GM12878 (cell line): ENCODE data around the gene TBX4. TPM values are rescaled to one million over a fixed set of nuclear protein-coding genes. Genes with fewer than 3 reads are reported as not detected.
A peak's percentile ranks its signal among the peaks of the same experiment; 100 is the strongest.

ENCODE experiments used
- ATAC-seq: fragments of 200-7000 bp; cut with Tn5 transposase; 3 replicates; pipeline ENCODE4 v1.9.1; 2020; ENCODE audit warnings: mild to moderate bottlenecking, moderate library complexity
- BruUV-seq: library from RNA; stranded (reverse); fragments of 400-500 nt; replicated peaks from 2 replicates; lab custom pipeline; 2021; lab: Mats Ljungman, UMichigan
- CTCF ChIA-PET: fragments of 300-600 bp; sonication (Branson Sonifier 250); formaldehyde crosslinking; extraction: SDS; loops from one replicate; lab custom pipeline; 2021; ENCODE audit warnings: inconsistent platforms; lab: Yijun Ruan, JAX
- POLR2A ChIA-PET: fragments of 350-600 bp; formaldehyde crosslinking; extraction: SDS; loops from one replicate; lab custom pipeline; 2021; ENCODE audit warnings: inconsistent platforms; lab: Charles Lee
- RAD21 ChIA-PET: fragments of 300-600 bp; sonication (Branson Sonifier 250); formaldehyde crosslinking; loops from one replicate; lab custom pipeline; 2023; ENCODE audit warnings: antibody characterized with exemption; ENCODE audit not compliant: unreplicated experiment; lab: Charles Lee
- SMC1A ChIA-PET: fragments of 300-600 bp; sonication (Branson Sonifier 250); formaldehyde crosslinking; loops from one replicate; lab custom pipeline; 2023; ENCODE audit not compliant: unreplicated experiment, uncharacterized antibody; lab: Charles Lee
- DNase-seq: peaks from one replicate; pipeline ENCODE4 v3.0.0-alpha.2; 2011; ENCODE audit warnings: low read depth, low spot score
- FAIRE-seq: peaks from 3 replicates; lab custom pipeline; 2011; peaks lifted over from hg19 to GRCh38; lab: Jason Lieb, UNC
- H2AFZ ChIP-seq: 2 replicates; pipeline ENCODE4 v1.6.0; 2011; ENCODE audit warnings: low read depth, low read length, control low read depth; ENCODE audit not compliant: control insufficient read depth
- H3K27ac ChIP-seq: 2 replicates; pipeline ENCODE4 v1.5.1; 2011; ENCODE audit warnings: control low read depth; ENCODE audit not compliant: control insufficient read depth, insufficient read depth
- H3K27me3 ChIP-seq, 2 experiments: replicated peaks in 1 of 2; 2 replicates each; pipeline versions ENCODE4 v1.6.0 to v1.6.1; 2011; ENCODE audit warnings: low read length in 1 of 2; ENCODE audit not compliant: control insufficient read depth in 2 of 2, insufficient read depth in 2 of 2
- H3K36me3 ChIP-seq, 2 experiments: 2 replicates each; pipeline ENCODE4 v1.5.1; 2011; ENCODE audit warnings: low read length in 1 of 2; ENCODE audit not compliant: control insufficient read depth in 2 of 2, insufficient read depth in 2 of 2
- H3K4me1 ChIP-seq: 2 replicates; pipeline ENCODE4 v1.6.1; 2011; ENCODE audit warnings: mild to moderate bottlenecking, low read length, moderate library complexity, mixed read lengths; ENCODE audit not compliant: control insufficient read depth, insufficient read depth
- H3K4me2 ChIP-seq: 2 replicates; pipeline ENCODE4 v1.6.0; 2011; ENCODE audit warnings: control low read depth; ENCODE audit not compliant: control insufficient read depth, insufficient read depth
- H3K4me3 ChIP-seq: fragments of 200-600 bp; sonication (generic); 2 replicates; pipeline ENCODE4 v1.5.1; 2016
- H3K79me2 ChIP-seq: 2 replicates; pipeline ENCODE4 v1.6.0; 2011; ENCODE audit warnings: low read length; ENCODE audit not compliant: control insufficient read depth, insufficient read depth
- H3K9ac ChIP-seq: 2 replicates; pipeline ENCODE4 v1.8.0; 2011; ENCODE audit warnings: low read length, control low read depth, mixed read lengths; ENCODE audit not compliant: control insufficient read depth, insufficient read depth
- H3K9me3 ChIP-seq: replicated peaks from 3 replicates; pipeline ENCODE4 v1.5.1; 2011; ENCODE audit warnings: mild to moderate bottlenecking, low read length; ENCODE audit not compliant: control insufficient read depth, insufficient read depth
- H4K20me1 ChIP-seq: 2 replicates; pipeline ENCODE4 v1.6.0; 2011; ENCODE audit not compliant: control insufficient read depth, insufficient read depth
- ATF7 ChIP-seq: fragments of 450-650 bp; IDR thresholded peaks from 2 replicates; pipeline ENCODE4 v1.6.1; 2016; ENCODE audit warnings: low read depth, mild to moderate bottlenecking
- CREM ChIP-seq: IDR thresholded peaks from 2 replicates; pipeline ENCODE4 v1.6.1; 2014; ENCODE audit warnings: antibody characterized with exemption, low read depth
- E2F4 ChIP-seq: IDR thresholded peaks from 2 replicates; pipeline ENCODE4 v1.6.1; 2012; ENCODE audit warnings: low read depth, low read length, improper control_type of control experiment
- EP300 ChIP-seq, 2 experiments: fragments of 150-350 bp in 1 of 2; IDR thresholded peaks; 2 replicates each; pipeline ENCODE4 v1.6.1; 2011 to 2012; ENCODE audit warnings: low read depth in 2 of 2, low read length in 2 of 2, borderline replicate concordance in 1 of 2, improper control_type of control experiment in 1 of 2, inconsistent platforms in 1 of 2; ENCODE audit not compliant: control insufficient read depth in 1 of 2
- HSF1 ChIP-seq: fragments of 150-350 bp; IDR thresholded peaks from 2 replicates; pipeline ENCODE4 v1.6.1; 2014; ENCODE audit warnings: mild to moderate bottlenecking, low read depth, low read length
- NFXL1 ChIP-seq: fragments of 450-650 bp; IDR thresholded peaks from 2 replicates; pipeline ENCODE4 v1.6.1; 2017; ENCODE audit warnings: antibody characterized with exemption, mild to moderate bottlenecking, borderline replicate concordance
- NFYA ChIP-seq: IDR thresholded peaks from 2 replicates; pipeline ENCODE4 v1.6.1; 2011; ENCODE audit warnings: low read depth, mild to moderate bottlenecking, low read length, improper control_type of control experiment, borderline replicate concordance
- RBBP5 ChIP-seq: fragments of 200-600 bp; sonication (generic); conservative IDR thresholded peaks from 2 replicates; pipeline ENCODE4 v1.6.1; 2016
- SUZ12 ChIP-seq: fragments of 200-600 bp; sonication (generic); IDR thresholded peaks from one replicate; pipeline ENCODE4 v1.6.1; 2018; ENCODE audit warnings: antibody characterized with exemption, mild to moderate bottlenecking; ENCODE audit not compliant: unreplicated experiment
- TAF1 ChIP-seq: IDR thresholded peaks from 2 replicates; pipeline ENCODE4 v1.6.1; 2011; ENCODE audit warnings: mild to moderate bottlenecking, low read depth, low read length, borderline replicate concordance
- TARDBP ChIP-seq: IDR thresholded peaks from 2 replicates; pipeline ENCODE4 v1.6.1; 2016; ENCODE audit warnings: borderline replicate concordance
- ZNF24 ChIP-seq: fragments of 450-650 bp; IDR thresholded peaks from 2 replicates; pipeline ENCODE4 v1.6.1; 2017; ENCODE audit warnings: antibody characterized with exemption, mild to moderate bottlenecking
- ZNF592 ChIP-seq: fragments of 450-650 bp; IDR thresholded peaks from 2 replicates; pipeline ENCODE4 v1.6.1; 2017; ENCODE audit warnings: mild to moderate bottlenecking, moderate library complexity
- WGBS: methylation state at CpG from one replicate; pipeline ENCODE4 v1.1.6; 2016; ENCODE audit warnings: low lambda C conversion rate; ENCODE audit not compliant: insufficient replicate concordance, insufficient coverage; ENCODE audit errors: missing lambda C conversion rate; 5-methylcytosine and 5-hydroxymethylcytosine counted together
- in situ Hi-C: fragments of 300-500 bp; cut with MboI; formaldehyde crosslinking; loops from 9 replicates; pipeline ENCODE4 v1.14.3; 2018; ENCODE audit warnings: mixed read lengths
- intact Hi-C: fragments of 100-400 bp; cut with micrococcal nuclease; formaldehyde crosslinking; loops from one replicate; pipeline ENCODE4 v1.14.2; 2022; ENCODE audit not compliant: unreplicated experiment
- polyA plus RNA-seq, 11 experiments: library from polyadenylated mRNA; depleted of rRNA in 4 of 11; unstranded in 6 of 11; stranded (reverse) in 5 of 11; fragments of >200 nt; fragmentation: Nextera tagmentation in 4 of 11; fragmentation: Illumina TruSeq in 1 of 11; extraction: Ambion mirVana in 4 of 11; extraction: Trizol in 1 of 11; gene quantifications; 1 replicate in 1 of 11; 2 replicates in 10 of 11; pipeline versions ENCODE4 v1.2.1 to v1.2.3, GENCODE V29; 2011 to 2016; ENCODE audit warnings: inconsistent platforms in 2 of 11, missing spikeins in 2 of 11, low read depth in 1 of 11
- total RNA-seq, 4 experiments: library from RNA; depleted of rRNA in 3 of 4; stranded (reverse); fragments of >200 nt in 3 of 4; fragmentation: Illumina TruSeq in 1 of 4; extraction: Trizol in 1 of 4; gene quantifications; 2 replicates each; pipeline versions ENCODE4 v1.2.1 to v1.2.3, GENCODE V29; 2013 to 2021

TBX4 gene
- total and polyA plus RNA-seq, 10 of the 15 experiments (the other 5 are each of a cell fraction or from before 2014, with no cell fraction given), result 0.01 TPM; not detected in 9

- WGBS, result 2% methylated on average over 55 of the region's 55 CpGs
- POLR2A ChIA-PET, result no interaction called here
- Histone ChIP-seq H3K4me1 (no peaks in the 10 kb centered on the region), H3K79me2 (no peaks in the 10 kb centered on the region), H3K36me3 (no peaks in the 10 kb centered on the region; a peak in 1 of 4 replicates), H2AFZ (no peak overlapping the region), H3K4me3 (no peak overlapping the region), H3K4me2 (no peak overlapping the region), H3K27me3 (peaks cover 34 to 46% of the 10 kb centered on the region in 2 experiments), H4K20me1 (no peaks in the 10 kb centered on the region), H3K9me3 (no peaks in the 10 kb centered on the region; the same call in 2 of the 3 replicates), H3K27ac (no peak overlapping the region), H3K9ac (no peak overlapping the region)
- SMC1A ChIA-PET, result no interaction called here
- no TSS peak for BruUV-seq
- TF ChIP-seq TAF1 (no peak), ZNF24 (no peak), TARDBP (no peak), HSF1 (no peak), ATF7 (no peak), E2F4 (no peak), NFYA (no peak), EP300 (IDR thresholded peaks at IDR 0.05; ENCODE audit: borderline replicate concordance in 1 of 2, control insufficient read depth in 1 of 2, low read depth in 2 of 2, low read length in 2 of 2) (no peak), RBBP5 (no peak), CREM (no peak), ZNF592 (no peak), NFXL1 (peak; percentile 83; the same call in 1 of the 2 replicates), SUZ12 (peak; percentile 61)
- CTCF ChIA-PET, result interaction anchor here (1.0 to 1.1 kb wide), 2 partner anchors 9 to 439 kb away, joined by 3 read pairs; no protein-coding TSS in a partner anchor
- FAIRE-seq (no peak), ATAC-seq (no peak), DNase-seq (no peak)
- in situ Hi-C loops (no loop called here), intact Hi-C loops (no loop called here)
- RAD21 ChIA-PET, result no interaction called here
Observed at GRCh38 chr17:61402978-61403800, 49.0 kb upstream of the TBX4 start.
